Ishikawa (cell line): ENCODE measurements around the gene SLC12A3.

Experiments used
- CEBPB ChIP-seq: IDR thresholded peaks from 2 replicates; pipeline ENCODE4 v1.6.1; 2012
- EGR1 ChIP-seq: IDR thresholded peaks from 2 replicates; pipeline ENCODE4 v1.6.1; 2012
- EP300 ChIP-seq: IDR thresholded peaks from 2 replicates; pipeline ENCODE4 v1.6.1; 2012; ENCODE audit warnings: borderline replicate concordance
- FOXM1 ChIP-seq: IDR thresholded peaks from 2 replicates; pipeline ENCODE4 v1.6.1; 2012; ENCODE audit warnings: low read depth, borderline replicate concordance
- NFIC ChIP-seq: IDR thresholded peaks from 2 replicates; pipeline ENCODE4 v1.6.1; 2012
- RAD21 ChIP-seq: IDR thresholded peaks from 2 replicates; pipeline ENCODE4 v1.6.1; 2012; ENCODE audit warnings: low read depth
- REST ChIP-seq: IDR thresholded peaks from 2 replicates; pipeline ENCODE4 v1.6.1; 2012; ENCODE audit warnings: low read depth, mild to moderate bottlenecking
- TAF1 ChIP-seq: IDR thresholded peaks from 2 replicates; pipeline ENCODE4 v1.6.1; 2012; ENCODE audit warnings: low read depth, mild to moderate bottlenecking
- TCF12 ChIP-seq: IDR thresholded peaks from 2 replicates; pipeline ENCODE4 v1.6.1; 2012; ENCODE audit warnings: low read depth
- TEAD4 ChIP-seq: IDR thresholded peaks from 2 replicates; pipeline ENCODE4 v1.6.1; 2012
- TF ChIP-seq, protein P1 (sequence below): IDR thresholded peaks from 2 replicates; pipeline ENCODE4 v1.6.1; 2012

Gene SLC12A3

GRCh38 chr16:56910654-56911539, 45.9 kb downstream of the SLC12A3 start:
- TF ChIP-seq REST (no peak), EGR1 (no peak)

DNA sequence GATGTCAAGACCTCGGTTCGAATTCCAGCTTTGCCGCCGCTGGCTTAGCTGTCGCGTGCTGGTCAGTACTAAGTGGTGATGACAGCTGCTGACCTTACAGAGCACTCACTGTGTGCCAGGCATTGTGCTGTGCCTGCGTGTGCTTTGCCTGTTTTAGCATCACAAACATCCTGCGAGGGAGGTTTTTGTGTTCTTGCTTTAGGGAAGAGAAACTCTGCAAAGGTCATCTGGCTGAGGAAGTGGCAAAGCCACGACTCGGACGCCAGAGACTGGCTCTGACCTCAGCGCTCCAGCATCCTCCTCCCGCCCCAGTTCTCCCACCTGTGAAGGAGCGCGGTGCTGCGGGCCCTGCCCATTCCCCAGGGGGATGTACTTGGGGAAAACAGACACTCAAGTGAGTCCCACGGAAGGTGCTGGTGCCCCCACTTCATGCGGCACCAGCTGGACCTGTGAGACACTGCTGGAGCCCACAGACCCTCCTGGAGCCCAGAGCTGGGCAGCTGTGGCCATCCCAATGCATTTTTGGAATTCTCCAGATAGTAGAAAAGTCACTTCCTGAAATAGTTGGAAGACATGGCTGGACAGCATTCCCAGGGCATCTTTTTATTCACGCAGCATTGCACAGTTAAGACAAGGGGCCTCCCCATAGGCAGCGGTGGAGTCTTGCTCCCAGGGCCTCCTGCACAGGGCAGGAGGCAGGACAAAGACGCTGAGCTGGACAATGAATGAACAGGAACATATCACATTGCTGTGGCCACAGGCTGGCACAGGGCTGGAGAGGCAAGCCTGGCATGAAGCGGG, 47.0 kb downstream of the SLC12A3 start:
- TF ChIP-seq RAD21, result no peak
- no peak for TF ChIP-seq REST
- no peak for TF ChIP-seq TEAD4
- TF ChIP-seq TAF1, result no peak
- TF ChIP-seq EP300, result no peak
- TF ChIP-seq TCF12, result no peak

- no peak for TF ChIP-seq CEBPB
Observed at GRCh38 chr16:56912746-56913708, 48.0 kb downstream of the SLC12A3 start.

- TF ChIP-seq TCF12, result no peak
- no peak for TF ChIP-seq EP300
- no peak for TF ChIP-seq TAF1
Observed at GRCh38 chr16:56914896-56915295, 49.9 kb downstream of the SLC12A3 start.

- TF ChIP-seq EGR1 (no peak), NFIC (no peak), RAD21 (no peak), EP300 (no peak), TAF1 (no peak), REST (no peak), FOXM1 (no peak)
- TF ChIP-seq, protein P1, sequence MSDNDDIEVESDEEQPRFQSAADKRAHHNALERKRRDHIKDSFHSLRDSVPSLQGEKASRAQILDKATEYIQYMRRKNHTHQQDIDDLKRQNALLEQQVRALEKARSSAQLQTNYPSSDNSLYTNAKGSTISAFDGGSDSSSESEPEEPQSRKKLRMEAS, result no peak
Observed at GRCh38 chr16:56915336-56916119, 50.5 kb downstream of the SLC12A3 start.
